ENCODE measurements around the gene DRAM2.
"Not testable (repeated sequence)": the region's sequence is repeated elsewhere in the genome, so short reads cannot be mapped to it uniquely, and the experiment has no call there.

DRAM2 gene

DNA sequence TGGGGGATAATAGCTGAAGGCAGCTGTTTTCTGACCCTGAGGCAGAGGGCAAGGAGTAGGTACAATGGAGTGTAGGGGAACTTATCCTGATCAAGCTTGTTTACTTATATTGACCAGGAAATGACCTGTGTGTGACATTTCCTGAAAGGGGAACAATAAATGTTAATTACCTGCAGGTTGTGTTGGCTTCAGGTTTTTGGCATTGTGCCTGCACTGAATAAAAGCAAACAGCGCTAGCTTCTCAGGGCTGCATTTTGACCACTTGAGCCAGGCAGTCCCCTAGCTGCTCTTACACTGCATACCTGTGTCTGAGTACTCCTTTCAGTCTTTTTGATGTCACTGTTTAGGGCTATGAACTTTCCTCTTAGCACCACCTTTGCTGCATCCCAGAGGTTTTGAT lies 40.6 kb downstream of the DRAM2 start:
- Histone ChIP-seq H3K4me1 (ENCODE audit: control insufficient read depth, low read length) (peaks cover 8% of the 10 kb centered on the region), H3F3A (ENCODE audit: control insufficient read depth, insufficient read depth) (no peaks in the 10 kb centered on the region), H3K36me3 (ENCODE audit: control insufficient read depth, low read length) (no peaks in the 10 kb centered on the region), H3K9me2 (replicated peaks; ENCODE audit: control insufficient read depth, low read length) (no peaks in the 10 kb centered on the region), H3K4me2 (ENCODE audit: low read length) (no peak overlapping the region), H3K9me3 (ENCODE audit: control insufficient read depth, insufficient read depth, low read length) (peaks cover 15% of the 10 kb centered on the region; the same call in 1 of the 2 replicates), H3K27ac (ENCODE audit: low read depth, low read length) (no peak overlapping the region), H3K79me2 (ENCODE audit: control insufficient read depth, low read length) (no peaks in the 10 kb centered on the region), H3K27me3 (ENCODE audit: control insufficient read depth, low read length) (no peaks in the 10 kb centered on the region), H4K20me1 (ENCODE audit: control insufficient read depth, insufficient read depth, low read depth, low read length) (no peaks in the 10 kb centered on the region), H3K4me3 (ENCODE audit: low read length) (no peak overlapping the region)
- TF ChIP-seq EZH2phosphoT487 (IDR thresholded peaks at IDR 0.05; ENCODE audit: borderline replicate concordance, low read length), result no peak
- TF ChIP-seq, protein P1, sequence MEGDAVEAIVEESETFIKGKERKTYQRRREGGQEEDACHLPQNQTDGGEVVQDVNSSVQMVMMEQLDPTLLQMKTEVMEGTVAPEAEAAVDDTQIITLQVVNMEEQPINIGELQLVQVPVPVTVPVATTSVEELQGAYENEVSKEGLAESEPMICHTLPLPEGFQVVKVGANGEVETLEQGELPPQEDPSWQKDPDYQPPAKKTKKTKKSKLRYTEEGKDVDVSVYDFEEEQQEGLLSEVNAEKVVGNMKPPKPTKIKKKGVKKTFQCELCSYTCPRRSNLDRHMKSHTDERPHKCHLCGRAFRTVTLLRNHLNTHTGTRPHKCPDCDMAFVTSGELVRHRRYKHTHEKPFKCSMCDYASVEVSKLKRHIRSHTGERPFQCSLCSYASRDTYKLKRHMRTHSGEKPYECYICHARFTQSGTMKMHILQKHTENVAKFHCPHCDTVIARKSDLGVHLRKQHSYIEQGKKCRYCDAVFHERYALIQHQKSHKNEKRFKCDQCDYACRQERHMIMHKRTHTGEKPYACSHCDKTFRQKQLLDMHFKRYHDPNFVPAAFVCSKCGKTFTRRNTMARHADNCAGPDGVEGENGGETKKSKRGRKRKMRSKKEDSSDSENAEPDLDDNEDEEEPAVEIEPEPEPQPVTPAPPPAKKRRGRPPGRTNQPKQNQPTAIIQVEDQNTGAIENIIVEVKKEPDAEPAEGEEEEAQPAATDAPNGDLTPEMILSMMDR (IDR thresholded peaks at IDR 0.05; ENCODE audit: low read depth, low read length, poor library complexity, severe bottlenecking), result no peak

DNA sequence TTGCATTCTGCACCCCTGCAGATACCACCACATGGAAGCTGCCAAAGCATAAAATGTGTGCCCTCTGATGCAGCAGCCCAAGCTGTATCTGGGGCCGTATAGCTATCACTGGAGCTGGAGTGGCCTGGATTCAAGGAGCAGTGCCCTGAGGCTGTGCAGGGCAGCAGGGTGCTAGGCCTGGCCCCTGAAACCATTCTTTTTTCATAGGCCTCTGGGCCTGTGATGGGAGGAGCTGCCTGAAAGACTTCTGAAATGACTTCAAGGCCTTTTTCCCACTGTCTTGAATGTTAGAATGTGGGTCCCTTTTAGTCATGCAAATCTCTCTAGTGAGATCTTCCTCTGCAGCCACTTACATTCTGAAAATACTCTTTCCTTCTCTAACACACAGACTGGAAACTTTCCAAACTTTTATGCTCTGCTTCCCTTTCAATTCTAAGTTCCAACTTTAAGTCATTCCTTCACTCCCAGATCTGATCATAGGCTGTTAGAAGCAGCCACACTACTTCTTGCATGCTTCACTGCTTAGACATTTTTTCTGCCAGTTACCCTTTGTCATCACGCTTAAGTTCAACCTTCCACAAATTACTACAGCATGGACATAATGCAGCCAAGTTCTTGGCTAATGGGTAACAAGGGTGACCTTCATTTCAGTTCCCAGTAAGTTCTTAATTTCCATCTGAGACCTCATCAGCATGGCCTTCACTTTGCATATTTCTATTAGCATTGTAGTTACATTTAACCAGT lies 42.4 kb downstream of the DRAM2 start:
- Histone ChIP-seq H3K9me3 (ENCODE audit: control insufficient read depth, insufficient read depth, low read length) (peaks cover 15% of the 10 kb centered on the region; the same call in 1 of the 2 replicates), H3K27ac (ENCODE audit: low read depth, low read length) (no peak overlapping the region), H3K4me1 (ENCODE audit: control insufficient read depth, low read length) (peaks cover 8% of the 10 kb centered on the region), H3K4me3 (ENCODE audit: low read length) (no peak overlapping the region), H3K36me3 (ENCODE audit: control insufficient read depth, low read length) (no peaks in the 10 kb centered on the region), H3F3A (ENCODE audit: control insufficient read depth, insufficient read depth) (no peaks in the 10 kb centered on the region), H3K27me3 (ENCODE audit: control insufficient read depth, low read length) (no peaks in the 10 kb centered on the region), H4K20me1 (ENCODE audit: control insufficient read depth, insufficient read depth, low read depth, low read length) (no peaks in the 10 kb centered on the region), H3K79me2 (ENCODE audit: control insufficient read depth, low read length) (no peaks in the 10 kb centered on the region), H3K9me2 (replicated peaks; ENCODE audit: control insufficient read depth, low read length) (no peaks in the 10 kb centered on the region), H3K4me2 (ENCODE audit: low read length) (no peak overlapping the region)
- TF ChIP-seq EZH2phosphoT487 (IDR thresholded peaks at IDR 0.05; ENCODE audit: borderline replicate concordance, low read length), result no peak
- TF ChIP-seq, protein P1 (IDR thresholded peaks at IDR 0.05; ENCODE audit: low read depth, low read length, poor library complexity, severe bottlenecking), result no peak

DNA sequence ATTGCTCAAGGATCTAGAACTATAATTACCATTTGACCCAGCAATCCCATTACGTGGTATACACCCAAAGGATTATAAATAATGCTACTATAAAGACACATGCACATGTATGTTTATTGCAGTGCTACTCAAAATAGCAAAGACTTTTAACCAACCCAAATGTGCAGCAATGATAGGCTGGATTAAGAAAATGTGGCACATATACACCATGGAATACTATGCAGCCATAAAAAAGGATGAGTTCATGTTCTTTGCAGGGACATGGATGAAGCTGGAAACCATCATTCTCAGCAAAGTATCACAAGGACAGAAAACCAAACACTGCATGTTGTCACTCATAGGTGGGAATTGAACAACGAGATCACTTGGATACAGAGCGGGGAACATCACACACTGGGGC lies 44.5 kb downstream of the DRAM2 start:
- not testable (repeated sequence) for H3K27ac ChIP-seq (ENCODE audit: low read depth, low read length); H4K20me1 ChIP-seq (ENCODE audit: control insufficient read depth, insufficient read depth, low read depth, low read length); H3K4me3 ChIP-seq (ENCODE audit: low read length)

DNA sequence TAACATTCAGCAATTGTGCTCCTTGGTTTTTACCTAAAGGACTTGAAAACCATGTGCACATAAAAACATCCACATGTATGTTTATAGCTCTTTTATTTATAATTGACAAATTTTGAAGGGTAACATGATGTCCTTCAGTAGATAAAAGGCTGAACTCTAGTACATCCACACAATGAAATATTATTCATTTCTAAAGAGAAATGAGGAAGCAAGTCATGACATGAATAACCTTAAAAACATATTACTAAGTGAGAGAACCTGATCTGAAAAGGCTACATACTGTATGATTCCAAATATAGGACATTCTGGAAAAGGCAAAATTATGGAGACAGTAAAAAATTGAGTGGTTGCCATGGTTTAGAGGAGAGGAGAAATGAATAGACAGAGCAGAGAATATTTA lies 50.3 kb downstream of the DRAM2 start:
- H3K4me2 ChIP-seq (ENCODE audit: low read length), result no peak overlapping the region
- no peak overlapping the region for H3K4me3 ChIP-seq (ENCODE audit: low read length)
- no peak overlapping the region for H3K27ac ChIP-seq (ENCODE audit: low read depth, low read length)
- H3K27me3 ChIP-seq (ENCODE audit: control insufficient read depth, low read length), result no peaks in the 10 kb centered on the region
- H3K9me3 ChIP-seq (ENCODE audit: control insufficient read depth, insufficient read depth, low read length), result peaks cover 7% of the 10 kb centered on the region; the same call in 1 of the 2 replicates
- H3K4me1 ChIP-seq (ENCODE audit: control insufficient read depth, low read length), result no peaks in the 10 kb centered on the region
- H3F3A ChIP-seq (ENCODE audit: control insufficient read depth, insufficient read depth), result no peaks in the 10 kb centered on the region
- no peaks in the 10 kb centered on the region for H3K9me2 ChIP-seq (replicated peaks; ENCODE audit: control insufficient read depth, low read length)
- no peaks in the 10 kb centered on the region for H4K20me1 ChIP-seq (ENCODE audit: control insufficient read depth, insufficient read depth, low read depth, low read length)
- no peaks in the 10 kb centered on the region for H3K36me3 ChIP-seq (ENCODE audit: control insufficient read depth, low read length)
- no peaks in the 10 kb centered on the region for H3K79me2 ChIP-seq (ENCODE audit: control insufficient read depth, low read length)
- TF ChIP-seq, protein P1 (IDR thresholded peaks at IDR 0.05; ENCODE audit: low read depth, low read length, poor library complexity, severe bottlenecking), result no peak
- no peak for TF ChIP-seq EZH2phosphoT487 (IDR thresholded peaks at IDR 0.05; ENCODE audit: borderline replicate concordance, low read length)

More for the DNA sequence above, 44.5 kb downstream of the DRAM2 start:
- H3K27me3 ChIP-seq (ENCODE audit: control insufficient read depth, low read length); H3K4me1 ChIP-seq (ENCODE audit: control insufficient read depth, low read length); H3K79me2 ChIP-seq (ENCODE audit: control insufficient read depth, low read length); H3K36me3 ChIP-seq (ENCODE audit: control insufficient read depth, low read length); H3K9me2 ChIP-seq (replicated peaks; ENCODE audit: control insufficient read depth, low read length); H3F3A ChIP-seq (ENCODE audit: control insufficient read depth, insufficient read depth); H3K4me2 ChIP-seq (ENCODE audit: low read length): not testable (repeated sequence)
- H3K9me3 ChIP-seq (ENCODE audit: control insufficient read depth, insufficient read depth, low read length), result peaks cover 13% of the 10 kb centered on the region; the same call in 1 of the 2 replicates
